ENCODE data around the gene GLI3.

The GLI3 gene

GRCh38 chr7:42033480-42033879, 203.5 kb downstream of the GLI3 start:
- DNase-seq (ENCODE audit: low read depth in 3 of 3): no peak

GRCh38 chr7:42029405-42029804, 207.6 kb downstream of the GLI3 start:
- no peak for DNase-seq (ENCODE audit: low read depth in 3 of 3)

- no peak for DNase-seq (ENCODE audit: low read depth in 3 of 3)
These were observed 209.5 kb downstream of the GLI3 start for GRCh38 chr7:42027521-42027920.

- DNase-seq (ENCODE audit: low read depth in 3 of 3): no peak
These were observed 210.3 kb downstream of the GLI3 start for GRCh38 chr7:42026622-42027197.

- DNase-seq (ENCODE audit: low read depth in 3 of 3): no peak
These were observed 211.2 kb downstream of the GLI3 start for GRCh38 chr7:42025635-42026375.

- no peak for DNase-seq (ENCODE audit: low read depth in 3 of 3)
These were observed 212.5 kb downstream of the GLI3 start for GRCh38 chr7:42024537-42024936.

GRCh38 chr7:42023262-42023661, 213.7 kb downstream of the GLI3 start:
- no peak for DNase-seq (ENCODE audit: low read depth in 3 of 3)

- DNase-seq (ENCODE audit: low read depth in 3 of 3): no peak
These were observed 214.2 kb downstream of the GLI3 start for GRCh38 chr7:42022791-42023190.

GRCh38 chr7:42022056-42022455, 215.0 kb downstream of the GLI3 start:
- DNase-seq (ENCODE audit: low read depth in 3 of 3): no peak

- no peak for DNase-seq (ENCODE audit: low read depth in 3 of 3)
These were observed 215.4 kb downstream of the GLI3 start for GRCh38 chr7:42021631-42022030.

- DNase-seq (ENCODE audit: low read depth in 3 of 3): no peak
These were observed 216.9 kb downstream of the GLI3 start for GRCh38 chr7:42020061-42020460.

- no peak for DNase-seq (ENCODE audit: low read depth in 3 of 3)
These were observed 219.5 kb downstream of the GLI3 start for GRCh38 chr7:42017349-42017986.

- no peak for DNase-seq (ENCODE audit: low read depth in 3 of 3)
These were observed 220.5 kb downstream of the GLI3 start for GRCh38 chr7:42016517-42016916.

- DNase-seq (ENCODE audit: low read depth in 3 of 3): peak in 2 of 3 experiments; percentile 3 to 35
These were observed 222.1 kb downstream of the GLI3 start for GRCh38 chr7:42014625-42015618.

- DNase-seq (ENCODE audit: low read depth in 3 of 3): no peak
These were observed 224.1 kb downstream of the GLI3 start for GRCh38 chr7:42012786-42013360.

- no peak for DNase-seq (ENCODE audit: low read depth in 3 of 3)
These were observed 224.7 kb downstream of the GLI3 start for GRCh38 chr7:42012313-42012712.

- DNase-seq (ENCODE audit: low read depth in 3 of 3): no peak
These were observed 225.2 kb downstream of the GLI3 start for GRCh38 chr7:42011846-42012245.

GRCh38 chr7:42010751-42011150, 226.3 kb downstream of the GLI3 start:
- DNase-seq (ENCODE audit: low read depth in 3 of 3): no peak

- DNase-seq (ENCODE audit: low read depth in 3 of 3): no peak
These were observed 230.1 kb downstream of the GLI3 start for GRCh38 chr7:42006801-42007513.

GRCh38 chr7:42002654-42003053, 234.4 kb downstream of the GLI3 start:
- DNase-seq (ENCODE audit: low read depth in 3 of 3): no peak

GRCh38 chr7:41999736-42000283, 237.2 kb downstream of the GLI3 start:
- DNase-seq (ENCODE audit: low read depth in 3 of 3): no peak
